ENCODE data around the gene SCYGR7. TPM values are rescaled to one million over a fixed set of nuclear protein-coding genes. Genes with fewer than 3 reads are reported as not detected.
"Not testable (repeated sequence)": the region's sequence is repeated elsewhere in the genome, so short reads cannot be mapped to it uniquely, and the experiment has no call there.

Gene SCYGR7
- total RNA-seq, 2 donors from 2014 or later: not detected

GRCh38 chr2:227724394-227725039 lies 3.6 kb upstream of the SCYGR7 start, which contains the start of gene SCYGR6:
Gene SCYGR6 (minus strand): TSS chr2:227724757. CDS start chr2:227724757, 0 bp downstream.
- TF ChIP-seq CTCF (IDR thresholded peaks at IDR 0.05): no peak
- no peak for DNase-seq (ENCODE audit: low spot score)
- Histone ChIP-seq H3K4me1 (ENCODE audit: control insufficient read depth in 1 of 2, low read depth in 2 of 2) (no peaks in the 10 kb centered on the region), H3K27ac (no peak within 1 kb of the TSS), H3K4me3 (no peak within 1 kb of the TSS), H3K27me3 (replicated peaks; ENCODE audit: insufficient read depth) (no peaks in the 10 kb centered on the region), H3K36me3 (no peaks in the 10 kb centered on the region), H3K9me3 (no peaks in the 10 kb centered on the region)
- no peak for ATAC-seq (ENCODE audit: insufficient number of reproducible peaks, low FRiP score, low read depth)

GRCh38 chr2:227739351-227739750 lies 11.2 kb downstream of the SCYGR7 start:
- Histone ChIP-seq H3K36me3 (no peaks in the 10 kb centered on the region), H3K9me3 (no peaks in the 10 kb centered on the region), H3K27me3 (replicated peaks; ENCODE audit: insufficient read depth) (no peaks in the 10 kb centered on the region), H3K27ac (no peak overlapping the region), H3K4me3 (no peak overlapping the region), H3K4me1 (ENCODE audit: control insufficient read depth in 1 of 2, low read depth in 2 of 2) (no peaks in the 10 kb centered on the region)
- no peak for TF ChIP-seq CTCF (IDR thresholded peaks at IDR 0.05)
- no peak for ATAC-seq (ENCODE audit: insufficient number of reproducible peaks, low FRiP score, low read depth)
- no peak for DNase-seq (ENCODE audit: low spot score)

GRCh38 chr2:227740705-227741104 lies 12.6 kb downstream of the SCYGR7 start:
- ATAC-seq (ENCODE audit: insufficient number of reproducible peaks, low FRiP score, low read depth); DNase-seq (ENCODE audit: low spot score); H3K4me3 ChIP-seq; H3K27me3 ChIP-seq (replicated peaks; ENCODE audit: insufficient read depth); H3K36me3 ChIP-seq; H3K4me1 ChIP-seq (ENCODE audit: control insufficient read depth in 1 of 2, low read depth in 2 of 2); H3K9me3 ChIP-seq; H3K27ac ChIP-seq: not testable (repeated sequence)

- ATAC-seq (ENCODE audit: insufficient number of reproducible peaks, low FRiP score, low read depth) (no peak), DNase-seq (ENCODE audit: low spot score) (no peak)
- Histone ChIP-seq H3K4me1 (ENCODE audit: control insufficient read depth in 1 of 2, low read depth in 2 of 2) (no peaks in the 10 kb centered on the region), H3K4me3 (no peak within 1 kb of the TSS), H3K9me3 (no peaks in the 10 kb centered on the region), H3K36me3 (no peaks in the 10 kb centered on the region), H3K27me3 (replicated peaks; ENCODE audit: insufficient read depth) (no peaks in the 10 kb centered on the region), H3K27ac (no peak within 1 kb of the TSS)
- no peak for TF ChIP-seq CTCF (IDR thresholded peaks at IDR 0.05)
Measured at GRCh38 chr2:227745594-227745993, 17.5 kb downstream of the SCYGR7 start, which contains the start of gene SCYGR8. Gene SCYGR8 (plus strand): TSS chr2:227745894. CDS start chr2:227745894, 0 bp downstream.

GRCh38 chr2:227748079-227748478 lies 19.9 kb downstream of the SCYGR7 start:
- Histone ChIP-seq H3K4me1 (ENCODE audit: control insufficient read depth in 1 of 2, low read depth in 2 of 2) (no peaks in the 10 kb centered on the region), H3K4me3 (no peak overlapping the region), H3K9me3 (no peaks in the 10 kb centered on the region), H3K27ac (no peak overlapping the region), H3K27me3 (replicated peaks; ENCODE audit: insufficient read depth) (no peaks in the 10 kb centered on the region), H3K36me3 (no peaks in the 10 kb centered on the region)
- no peak for TF ChIP-seq CTCF (IDR thresholded peaks at IDR 0.05)
- DNase-seq (ENCODE audit: low spot score): no peak
- ATAC-seq (ENCODE audit: insufficient number of reproducible peaks, low FRiP score, low read depth): no peak

- ATAC-seq (ENCODE audit: insufficient number of reproducible peaks, low FRiP score, low read depth); H3K4me3 ChIP-seq; DNase-seq (ENCODE audit: low spot score); H3K27ac ChIP-seq; H3K27me3 ChIP-seq (replicated peaks; ENCODE audit: insufficient read depth); H3K36me3 ChIP-seq; H3K9me3 ChIP-seq; H3K4me1 ChIP-seq (ENCODE audit: control insufficient read depth in 1 of 2, low read depth in 2 of 2): not testable (repeated sequence)
Measured at GRCh38 chr2:227756261-227756660, 28.1 kb downstream of the SCYGR7 start.

Data from thoracic aorta (tissue), 2 donors.